GM18909 (cell line): ENCODE results near the gene ERCC6L.
"Not testable (repeated sequence)": the region's sequence is repeated elsewhere in the genome, so short reads cannot be mapped to it uniquely, and the experiment has no call there.

ENCODE experiments used
- ATAC-seq: cut with Tn5 transposase; IDR thresholded peaks from one replicate; pipeline ENCODE4 v1.9.1; 2021; ENCODE audit warnings: mild to moderate bottlenecking; ENCODE audit not compliant: unreplicated experiment, poor library complexity

ERCC6L gene

DNA sequence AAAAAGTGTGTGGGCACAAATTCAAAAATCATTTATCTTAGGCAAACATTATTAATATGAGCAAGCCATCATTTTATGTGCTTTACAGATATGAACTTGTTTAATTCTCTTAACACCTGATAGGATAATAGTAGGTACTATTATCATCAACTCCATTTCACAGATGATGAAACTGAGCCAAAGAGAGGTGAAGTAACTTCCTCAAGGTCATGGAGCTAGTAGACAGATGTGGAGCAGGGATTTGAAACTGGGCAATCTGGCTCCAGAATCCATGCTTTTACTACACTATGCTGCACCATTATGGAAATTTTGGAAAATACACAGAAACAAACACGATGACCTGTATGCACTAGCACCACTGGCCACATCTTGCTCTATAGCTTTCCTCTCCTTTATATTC is 58.3 kb downstream of the ERCC6L start:
- no peak for ATAC-seq

DNA sequence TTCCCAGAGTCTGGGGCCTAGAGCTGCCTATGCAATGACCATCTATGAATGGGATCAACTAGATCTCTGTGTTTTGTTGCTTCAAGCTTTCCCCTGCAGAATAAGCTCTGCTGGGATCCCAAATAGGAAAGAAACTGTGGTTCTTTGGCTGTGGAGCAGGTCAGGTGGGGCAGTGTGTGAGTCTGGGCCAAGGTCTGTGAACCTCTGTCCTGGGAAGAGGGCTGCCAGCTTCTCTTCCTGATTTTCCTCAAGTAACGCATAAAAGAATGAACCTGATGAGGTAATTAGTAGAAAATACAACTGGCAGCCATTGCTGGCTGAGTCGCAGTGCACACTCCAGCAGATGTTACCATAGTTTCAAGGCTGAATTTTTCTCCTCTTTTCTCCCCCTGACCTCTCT is 61.8 kb downstream of the ERCC6L start:
- no peak for ATAC-seq

DNA sequence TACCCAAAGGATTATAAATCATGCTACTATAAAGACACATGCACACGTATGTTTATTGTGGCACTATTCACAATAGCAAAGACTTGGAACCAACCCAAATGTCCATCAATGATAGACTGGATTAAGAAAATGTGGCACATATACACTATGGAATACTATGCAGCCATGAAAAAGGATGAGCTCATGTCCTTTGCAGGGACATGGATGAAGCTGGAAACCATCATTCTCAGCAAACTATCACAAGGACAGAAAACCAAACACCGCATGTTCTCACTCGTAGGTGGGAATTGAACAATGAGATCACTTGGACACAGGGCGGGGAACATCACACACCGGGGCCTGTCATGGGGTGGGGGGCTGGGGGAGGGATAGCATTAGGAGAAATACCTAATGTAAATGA is 62.5 kb downstream of the ERCC6L start:
- not testable (repeated sequence) for ATAC-seq

DNA sequence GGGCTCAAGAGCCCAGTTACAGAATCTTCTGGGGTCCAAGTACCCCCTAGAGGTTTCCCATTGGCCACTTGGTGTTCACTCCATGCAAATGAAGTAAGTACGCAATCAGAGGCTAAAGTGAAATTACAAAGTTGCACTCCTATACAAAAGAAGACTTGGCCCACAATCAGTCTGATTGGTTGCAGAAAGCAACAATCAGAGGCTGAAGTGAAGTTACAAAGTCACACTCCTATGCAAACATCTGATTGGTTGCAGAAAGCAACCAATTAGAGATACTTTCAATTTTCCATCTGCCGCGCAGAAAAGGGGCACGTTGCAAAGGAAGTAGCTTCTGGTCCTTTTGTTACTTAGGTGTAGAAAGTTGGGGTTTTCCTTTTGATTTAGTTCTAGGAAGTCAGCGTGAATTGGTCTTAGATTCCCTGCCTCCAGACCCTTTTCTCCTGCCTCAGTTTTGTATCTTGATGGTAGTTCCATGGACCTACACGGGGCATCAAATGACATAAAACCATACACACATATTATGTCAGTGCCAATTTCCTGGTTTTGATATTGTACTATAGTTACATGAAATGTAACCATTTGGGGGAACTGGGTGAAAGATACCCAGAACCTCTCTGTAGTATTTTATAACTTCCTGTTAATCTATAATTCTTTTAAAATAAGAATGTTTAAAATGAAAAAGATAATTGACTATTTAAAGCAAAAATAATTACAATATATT is 69.7 kb downstream of the ERCC6L start:
- no peak for ATAC-seq

DNA sequence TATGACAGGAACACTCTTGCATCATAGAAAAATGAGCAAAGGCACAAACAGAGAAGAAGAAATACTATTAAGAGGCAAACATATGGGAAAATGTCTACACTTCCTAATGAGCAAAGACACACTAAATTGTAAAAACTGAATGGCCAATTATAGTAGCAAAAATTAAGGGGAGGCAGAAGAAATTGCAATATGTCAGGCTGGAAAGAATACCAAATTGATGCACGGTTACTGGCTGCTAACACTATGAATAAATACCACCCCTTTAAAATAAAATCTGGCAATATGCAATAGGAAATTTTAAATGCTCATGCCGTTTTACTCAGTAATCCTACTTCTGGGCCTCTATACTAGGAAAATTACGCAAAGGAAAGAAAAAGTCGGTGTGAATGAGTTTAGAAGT is 73.3 kb downstream of the ERCC6L start:
- no peak for ATAC-seq

DNA sequence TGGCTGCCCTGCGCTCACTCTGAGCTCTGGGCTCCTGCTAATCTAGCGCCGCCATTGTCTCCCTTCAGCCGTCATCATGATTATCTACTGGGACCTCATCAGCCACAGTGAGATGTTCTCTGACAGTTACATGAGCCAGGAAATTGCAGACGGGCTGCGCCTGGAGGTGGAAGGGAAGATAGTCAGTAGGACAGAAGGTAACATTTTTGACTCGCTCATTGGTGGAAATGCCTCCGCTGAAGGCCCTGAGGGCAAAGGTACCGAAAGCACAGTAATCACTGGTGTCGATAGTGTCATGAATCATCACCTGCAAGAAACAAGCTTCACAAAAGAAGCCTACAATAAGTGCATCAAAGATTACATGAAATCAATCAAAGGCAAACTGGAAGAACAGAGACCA is 79.1 kb downstream of the ERCC6L start:
- ATAC-seq: no peak

DNA sequence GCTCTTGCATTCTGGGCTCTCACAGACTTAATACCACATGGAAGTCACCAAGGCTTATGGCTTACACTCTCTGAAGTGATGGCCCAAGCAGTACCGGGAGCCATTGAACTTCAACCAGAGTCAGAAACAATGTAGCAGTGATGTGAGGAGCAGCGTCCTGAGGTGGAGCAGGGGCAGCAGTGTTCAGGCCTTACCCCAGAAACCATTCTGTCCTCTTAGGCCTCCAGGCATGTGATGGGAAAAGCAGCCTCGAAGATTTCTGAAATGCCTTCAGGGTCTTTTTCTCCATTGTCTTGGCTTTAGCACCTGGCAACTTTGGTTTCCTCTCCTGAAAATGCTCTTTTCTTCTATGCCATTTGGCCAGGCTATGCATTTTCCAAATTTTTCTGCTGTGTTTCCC is 80.1 kb downstream of the ERCC6L start:
- no peak for ATAC-seq
